HG03439 (cell line): ENCODE measurements around the gene AICDA.

ENCODE experiments used
- ATAC-seq: cut with Tn5 transposase; IDR thresholded peaks from one replicate; pipeline ENCODE4 v1.9.1; 2021; ENCODE audit warnings: mild to moderate bottlenecking, moderate library complexity; ENCODE audit not compliant: unreplicated experiment

AICDA gene

DNA sequence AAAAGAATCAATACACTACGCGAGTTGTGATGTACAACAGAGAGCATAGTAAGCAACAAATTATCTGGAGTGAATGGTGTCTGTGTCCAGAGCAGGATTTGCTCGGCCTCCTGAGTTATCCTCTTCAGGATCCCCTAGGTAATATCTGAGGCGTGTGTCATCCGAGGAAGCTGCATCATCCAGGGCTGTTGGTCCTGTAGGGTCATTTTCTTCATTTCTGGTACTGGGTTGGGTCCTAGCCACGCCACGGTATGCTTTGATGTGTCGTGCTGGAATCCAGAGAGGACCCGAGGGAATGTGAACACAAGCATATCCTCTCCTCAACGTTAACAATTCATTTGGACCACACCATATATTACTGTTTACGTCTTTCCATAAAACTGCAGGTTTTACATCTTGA is 53.0 kb downstream of the AICDA start:
- ATAC-seq, result no peak

DNA sequence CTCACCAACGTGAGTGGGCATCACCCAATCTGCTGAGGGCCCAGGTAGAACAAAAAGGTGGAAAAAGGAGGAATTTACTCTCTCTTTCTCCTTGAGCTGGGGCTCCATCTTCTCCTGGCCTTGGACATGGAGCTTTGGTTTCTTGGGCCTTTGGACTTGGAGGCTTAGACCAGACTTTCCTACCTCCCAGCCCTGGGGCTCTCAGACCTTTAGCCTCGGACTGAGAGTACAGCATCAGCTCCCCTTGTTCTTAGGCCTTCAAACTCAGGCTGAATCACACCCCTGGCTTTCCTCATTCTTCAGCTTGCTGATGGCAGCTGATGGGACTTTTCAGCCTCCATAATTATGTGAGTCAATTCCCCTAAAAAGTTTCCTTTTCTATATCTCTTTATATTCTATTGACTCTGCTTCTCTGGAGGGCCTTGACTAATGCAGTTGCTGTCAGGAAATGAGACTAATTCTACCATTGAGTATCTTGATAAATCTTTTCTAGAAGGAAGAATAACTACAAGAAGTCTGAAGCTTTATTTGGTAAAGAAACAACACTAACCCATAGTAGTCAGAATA is 56.0 kb downstream of the AICDA start:
- no peak for ATAC-seq

DNA sequence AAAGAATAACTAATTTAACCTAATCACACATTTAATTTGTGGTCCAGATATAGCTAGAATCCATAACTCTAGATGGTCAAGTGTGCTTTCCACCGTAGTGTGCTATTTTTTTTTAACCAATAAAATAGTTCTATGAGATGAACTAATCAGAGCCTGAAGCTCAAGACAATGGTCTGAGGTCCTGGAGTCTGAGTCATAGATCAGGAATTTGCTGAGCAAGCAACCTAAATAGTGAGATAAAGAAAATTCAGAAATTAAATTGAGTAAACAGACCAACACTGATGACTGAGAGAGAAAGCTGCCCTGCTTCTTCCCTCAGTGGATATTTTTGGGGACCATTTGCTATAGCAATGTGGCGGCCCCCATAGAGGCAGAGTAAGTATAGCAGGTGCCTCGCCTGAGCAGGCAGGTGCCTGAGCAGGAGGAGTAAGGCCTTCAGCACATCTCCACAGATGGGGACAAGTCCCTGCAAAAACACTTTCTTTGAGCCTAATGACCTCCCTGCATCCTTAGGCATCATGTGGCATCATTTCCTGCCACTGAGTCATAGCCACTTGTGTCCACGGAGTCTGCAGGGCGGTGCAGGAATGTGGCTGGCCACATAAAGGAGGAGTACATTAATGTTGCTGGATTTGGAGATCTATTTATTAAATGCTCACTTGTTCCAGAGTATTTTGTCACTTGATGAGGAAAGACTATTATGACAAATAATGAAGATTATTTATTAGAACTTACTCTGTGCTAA is 58.0 kb downstream of the AICDA start:
- no peak for ATAC-seq

- no peak for ATAC-seq
Measured at GRCh38 chr12:8553088-8553627, 59.5 kb downstream of the AICDA start.
